KOPT-K1 (cell line): ENCODE data around the gene UGT1A8.
"Not testable (repeated sequence)": the region's sequence is repeated elsewhere in the genome, so short reads cannot be mapped to it uniquely, and the experiment has no call there.

Experiments
- H3K27ac ChIP-seq: fragments of 200-600 bp; sonication (generic); 2 replicates; pipeline ENCODE4 v1.5.1; 2016; ENCODE audit warnings: antibody characterized with exemption, mild to moderate bottlenecking, low read depth, low read length; ENCODE audit not compliant: poor library complexity, severe bottlenecking
- H3K36me3 ChIP-seq: fragments of 200-600 bp; sonication (generic); 2 replicates; pipeline ENCODE4 v1.5.1; 2017; ENCODE audit warnings: antibody characterized with exemption, mild to moderate bottlenecking, low read length, moderate library complexity; ENCODE audit not compliant: insufficient read depth
- H3K9me3 ChIP-seq: fragments of 200-600 bp; sonication (generic); 2 replicates; pipeline ENCODE4 v1.5.1; 2017; ENCODE audit warnings: antibody characterized with exemption, low read length, mild to moderate bottlenecking; ENCODE audit not compliant: insufficient read depth, poor library complexity, severe bottlenecking

UGT1A8 gene

GRCh38 chr2:233689031-233689430, 71.6 kb downstream of the UGT1A8 start:
- Histone ChIP-seq H3K27ac (no peak overlapping the region), H3K36me3 (no peaks in the 10 kb centered on the region), H3K9me3 (no peaks in the 10 kb centered on the region)

GRCh38 chr2:233689501-233689900, 72.1 kb downstream of the UGT1A8 start:
- H3K9me3 ChIP-seq = no peaks in the 10 kb centered on the region
- H3K27ac ChIP-seq = no peak overlapping the region
- no peaks in the 10 kb centered on the region for H3K36me3 ChIP-seq

- no peaks in the 10 kb centered on the region for H3K9me3 ChIP-seq
- no peaks in the 10 kb centered on the region for H3K36me3 ChIP-seq
- H3K27ac ChIP-seq = no peak overlapping the region
These were observed 73.0 kb downstream of the UGT1A8 start for GRCh38 chr2:233690444-233690843.

GRCh38 chr2:233691443-233692433, 74.3 kb downstream of the UGT1A8 start:
- H3K27ac ChIP-seq = no peak overlapping the region
- no peaks in the 10 kb centered on the region for H3K36me3 ChIP-seq
- H3K9me3 ChIP-seq = no peaks in the 10 kb centered on the region

- H3K27ac ChIP-seq = no peak within 1 kb of the TSS
- H3K9me3 ChIP-seq = no peaks in the 10 kb centered on the region
- H3K36me3 ChIP-seq = no peaks in the 10 kb centered on the region
These were observed 75.2 kb downstream of the UGT1A8 start, which contains the start of gene UGT1A6 for GRCh38 chr2:233692648-233693047. Gene UGT1A6 (plus strand): TSS chr2:233692890. CDS start chr2:233693005, 115 bp downstream.

GRCh38 chr2:233693963-233694362, 76.5 kb downstream of the UGT1A8 start:
- no peaks in the 10 kb centered on the region for H3K36me3 ChIP-seq
- no peaks in the 10 kb centered on the region for H3K9me3 ChIP-seq
- H3K27ac ChIP-seq = no peak overlapping the region

- Histone ChIP-seq H3K36me3 (no peaks in the 10 kb centered on the region), H3K9me3 (no peaks in the 10 kb centered on the region), H3K27ac (no peak overlapping the region)
These were observed 81.3 kb downstream of the UGT1A8 start for GRCh38 chr2:233698740-233699139.

- Histone ChIP-seq H3K36me3 (no peaks in the 10 kb centered on the region), H3K27ac (no peak overlapping the region), H3K9me3 (no peaks in the 10 kb centered on the region)
These were observed 82.1 kb downstream of the UGT1A8 start for GRCh38 chr2:233699424-233700027.

GRCh38 chr2:233700028-233700635, 82.7 kb downstream of the UGT1A8 start:
- Histone ChIP-seq H3K9me3 (no peaks in the 10 kb centered on the region), H3K36me3 (no peaks in the 10 kb centered on the region), H3K27ac (no peak overlapping the region)

GRCh38 chr2:233700842-233701241, 83.4 kb downstream of the UGT1A8 start:
- H3K36me3 ChIP-seq, H3K27ac ChIP-seq, H3K9me3 ChIP-seq: not testable (repeated sequence)

- Histone ChIP-seq H3K9me3 (no peaks in the 10 kb centered on the region), H3K36me3 (no peaks in the 10 kb centered on the region), H3K27ac (no peak overlapping the region)
These were observed 84.8 kb downstream of the UGT1A8 start for GRCh38 chr2:233702238-233702637.

- Histone ChIP-seq H3K27ac (no peak overlapping the region), H3K9me3 (no peaks in the 10 kb centered on the region), H3K36me3 (no peaks in the 10 kb centered on the region)
These were observed 88.6 kb downstream of the UGT1A8 start for GRCh38 chr2:233705911-233706506.

- H3K9me3 ChIP-seq = no peaks in the 10 kb centered on the region
- H3K27ac ChIP-seq = no peak overlapping the region
- no peaks in the 10 kb centered on the region for H3K36me3 ChIP-seq
These were observed 89.3 kb downstream of the UGT1A8 start for GRCh38 chr2:233706720-233707119.

GRCh38 chr2:233707940-233708644, 90.7 kb downstream of the UGT1A8 start:
- H3K27ac ChIP-seq = no peak overlapping the region
- H3K36me3 ChIP-seq = no peaks in the 10 kb centered on the region
- no peaks in the 10 kb centered on the region for H3K9me3 ChIP-seq
